Effector memory CD4-positive, alpha-beta T cell (primary cell): ENCODE data around the gene CCL24.

Experiments
- DNase-seq, 3 donors: peaks; one replicate each; pipeline ENCODE4 v3.0.0-alpha.2; 2020
- H3K27ac ChIP-seq: 2 replicates; pipeline ENCODE4 v1.7.0; 2013; ENCODE audit warnings: mild to moderate bottlenecking, low read length, moderate library complexity; ENCODE audit not compliant: insufficient read depth, poor library complexity, severe bottlenecking
- H3K27me3 ChIP-seq: replicated peaks from 2 replicates; pipeline ENCODE4 v1.7.0; 2013; ENCODE audit warnings: mild to moderate bottlenecking, low read length; ENCODE audit not compliant: insufficient read depth, control insufficient read depth, poor library complexity, severe bottlenecking
- H3K36me3 ChIP-seq: 2 replicates; pipeline ENCODE4 v1.7.0; 2013; ENCODE audit warnings: mild to moderate bottlenecking, low read length, moderate library complexity; ENCODE audit not compliant: control insufficient read depth, insufficient read depth
- H3K4me1 ChIP-seq: 2 replicates; pipeline ENCODE4 v1.7.0; 2013; ENCODE audit warnings: low read length, mild to moderate bottlenecking; ENCODE audit not compliant: control insufficient read depth, insufficient read depth, poor library complexity, severe bottlenecking
- H3K4me3 ChIP-seq: 2 replicates; pipeline ENCODE4 v1.7.0; 2013; ENCODE audit warnings: low read length, low read depth, mild to moderate bottlenecking; ENCODE audit not compliant: insufficient read depth, poor library complexity, severe bottlenecking
- H3K9me3 ChIP-seq: 2 replicates; pipeline ENCODE4 v1.7.0; 2013; ENCODE audit warnings: mild to moderate bottlenecking, low read length, moderate library complexity; ENCODE audit not compliant: control insufficient read depth

Gene CCL24

GRCh38 chr7:75808106-75808505, 5.5 kb downstream of the CCL24 start:
- no peaks in the 10 kb centered on the region for H3K4me1 ChIP-seq
- no peak for DNase-seq
- H3K27me3 ChIP-seq, result no peaks in the 10 kb centered on the region
- no peaks in the 10 kb centered on the region for H3K36me3 ChIP-seq
- peaks cover 8% of the 10 kb centered on the region for H3K9me3 ChIP-seq
- H3K27ac ChIP-seq, result no peak overlapping the region
- H3K4me3 ChIP-seq, result no peak overlapping the region

- Histone ChIP-seq H3K36me3 (no peaks in the 10 kb centered on the region), H3K9me3 (peaks cover 8% of the 10 kb centered on the region), H3K27ac (no peak overlapping the region), H3K4me1 (no peaks in the 10 kb centered on the region), H3K4me3 (no peak overlapping the region), H3K27me3 (no peaks in the 10 kb centered on the region)
- no peak for DNase-seq
Observed at GRCh38 chr7:75807452-75807851, 6.2 kb downstream of the CCL24 start.

DNA sequence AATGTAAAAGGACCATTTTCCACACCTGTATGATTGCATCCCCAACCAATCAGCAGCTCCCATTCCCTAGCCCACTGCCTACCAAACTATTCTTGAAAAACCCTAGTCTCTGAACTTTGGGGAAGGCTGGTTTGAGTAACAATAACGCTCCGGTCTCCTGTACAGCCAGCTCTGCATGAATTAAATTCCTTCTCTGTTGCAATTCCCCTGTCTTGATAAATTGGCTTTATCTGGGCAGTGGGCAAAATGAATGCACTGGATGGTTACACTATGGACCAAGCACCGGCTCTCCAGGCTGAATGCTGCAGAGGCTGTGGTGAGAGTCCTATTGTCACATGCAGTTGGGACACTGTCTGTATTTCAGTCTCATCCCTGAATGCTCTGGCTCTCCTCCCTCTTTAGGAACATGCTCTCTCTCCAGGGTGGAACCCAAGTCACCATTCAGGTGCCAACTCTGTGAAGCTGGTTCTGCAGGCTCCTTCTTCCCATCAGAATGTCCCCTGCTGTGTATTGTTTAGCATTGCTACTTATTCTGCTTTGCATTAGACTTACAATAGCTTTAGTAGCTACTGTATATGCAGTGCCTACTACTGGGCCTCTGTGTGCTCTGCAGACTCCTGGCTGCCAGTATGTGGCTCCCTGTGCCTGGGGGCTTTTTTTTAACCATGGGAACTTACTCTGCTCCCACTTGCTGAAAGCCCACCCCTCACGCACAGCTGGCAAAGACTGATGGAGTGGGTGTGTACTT, 6.9 kb downstream of the CCL24 start:
- Histone ChIP-seq H3K27me3 (no peaks in the 10 kb centered on the region), H3K4me3 (no peak overlapping the region), H3K9me3 (peaks cover 8% of the 10 kb centered on the region), H3K27ac (no peak overlapping the region), H3K36me3 (no peaks in the 10 kb centered on the region), H3K4me1 (no peaks in the 10 kb centered on the region)
- DNase-seq, result no peak

DNA sequence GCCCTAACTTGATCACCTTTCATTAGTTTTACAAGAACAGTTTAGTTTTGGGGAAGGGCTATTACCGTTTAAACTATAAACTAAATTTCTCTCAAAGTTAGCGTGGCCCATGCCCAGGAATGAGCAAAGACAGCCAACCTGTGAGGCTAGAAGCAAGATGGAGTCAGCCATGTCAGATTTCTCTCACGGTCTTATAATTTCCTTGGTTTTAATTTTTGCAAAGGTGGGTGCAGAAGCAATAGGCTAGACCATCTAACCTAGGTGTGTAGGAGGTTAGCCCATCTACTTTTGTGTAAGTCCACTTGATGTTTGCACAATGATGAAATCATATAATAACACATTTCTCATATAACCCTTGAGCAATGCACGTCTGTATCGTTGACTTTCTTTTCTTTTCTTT, 8.9 kb downstream of the CCL24 start:
- H3K4me3 ChIP-seq, result no peak overlapping the region
- H3K27ac ChIP-seq, result no peak overlapping the region
- peaks cover 8% of the 10 kb centered on the region for H3K9me3 ChIP-seq
- H3K4me1 ChIP-seq, result no peaks in the 10 kb centered on the region
- no peak for DNase-seq
- no peaks in the 10 kb centered on the region for H3K36me3 ChIP-seq
- no peaks in the 10 kb centered on the region for H3K27me3 ChIP-seq

GRCh38 chr7:75804004-75804403, 9.6 kb downstream of the CCL24 start:
- Histone ChIP-seq H3K27ac (no peak overlapping the region), H3K9me3 (peaks cover 8% of the 10 kb centered on the region), H3K36me3 (no peaks in the 10 kb centered on the region), H3K4me3 (no peak overlapping the region), H3K4me1 (no peaks in the 10 kb centered on the region), H3K27me3 (no peaks in the 10 kb centered on the region)
- no peak for DNase-seq

GRCh38 chr7:75802552-75802821, 11.1 kb downstream of the CCL24 start:
- no peak for DNase-seq
- Histone ChIP-seq H3K4me1 (no peaks in the 10 kb centered on the region), H3K36me3 (no peaks in the 10 kb centered on the region), H3K27ac (no peak overlapping the region), H3K27me3 (no peaks in the 10 kb centered on the region), H3K4me3 (no peak overlapping the region), H3K9me3 (peaks cover 8% of the 10 kb centered on the region)

DNA sequence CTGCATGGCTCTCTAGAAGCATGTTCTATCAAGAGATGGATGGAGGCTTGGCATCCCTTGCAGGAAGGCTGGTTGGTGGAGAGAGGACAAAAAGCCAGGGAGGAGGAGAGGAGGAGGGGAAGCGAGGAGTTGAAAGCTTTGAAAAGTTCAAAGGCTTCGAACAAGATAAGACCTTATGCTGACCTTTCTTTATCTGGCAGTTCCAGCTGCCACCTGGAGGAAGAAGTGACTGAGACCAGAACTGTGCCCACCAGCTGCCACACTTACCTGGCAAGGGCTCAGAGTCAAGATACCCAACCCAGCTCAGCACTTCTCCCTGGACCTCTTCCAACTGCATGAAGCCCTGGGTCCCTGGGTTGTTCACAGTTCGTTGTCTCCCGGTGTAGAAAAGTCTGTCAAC, 14.8 kb downstream of the CCL24 start:
- Histone ChIP-seq H3K36me3 (no peaks in the 10 kb centered on the region), H3K9me3 (no peaks in the 10 kb centered on the region), H3K4me3 (no peak overlapping the region), H3K4me1 (no peaks in the 10 kb centered on the region), H3K27me3 (no peaks in the 10 kb centered on the region), H3K27ac (no peak overlapping the region)
- DNase-seq, result no peak

GRCh38 chr7:75796420-75796819, 17.2 kb downstream of the CCL24 start:
- Histone ChIP-seq H3K36me3 (no peaks in the 10 kb centered on the region), H3K4me1 (no peaks in the 10 kb centered on the region), H3K9me3 (no peaks in the 10 kb centered on the region), H3K27me3 (no peaks in the 10 kb centered on the region), H3K4me3 (no peak overlapping the region), H3K27ac (no peak overlapping the region)
- no peak for DNase-seq

GRCh38 chr7:75795831-75796285, 17.7 kb downstream of the CCL24 start:
- no peaks in the 10 kb centered on the region for H3K27me3 ChIP-seq
- no peaks in the 10 kb centered on the region for H3K36me3 ChIP-seq
- no peak overlapping the region for H3K27ac ChIP-seq
- H3K4me1 ChIP-seq, result no peaks in the 10 kb centered on the region
- DNase-seq, result no peak
- no peaks in the 10 kb centered on the region for H3K9me3 ChIP-seq
- H3K4me3 ChIP-seq, result no peak overlapping the region

DNA sequence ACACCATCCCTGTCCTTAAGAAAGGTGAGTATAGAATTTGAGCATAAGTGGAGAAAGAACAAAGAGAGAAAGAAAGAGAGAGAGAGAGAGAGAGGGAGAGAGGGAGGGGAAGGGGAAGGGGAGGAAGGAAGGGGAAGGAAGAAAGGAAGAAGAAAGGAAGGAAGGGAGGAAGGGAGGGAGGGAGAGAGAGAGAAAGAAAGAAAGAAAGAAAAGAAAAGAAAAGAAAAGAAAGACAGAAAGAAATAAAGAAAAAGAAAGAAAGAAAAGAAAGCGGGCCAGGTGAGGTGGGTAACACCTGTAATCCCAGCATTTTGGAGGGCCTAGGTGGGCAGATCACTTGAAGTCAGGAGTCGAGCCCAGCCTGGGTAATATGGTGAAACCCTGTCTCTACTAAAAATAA, 19.9 kb downstream of the CCL24 start:
- no peak for DNase-seq
- H3K36me3 ChIP-seq, result no peaks in the 10 kb centered on the region
- no peak overlapping the region for H3K27ac ChIP-seq
- H3K9me3 ChIP-seq, result no peaks in the 10 kb centered on the region
- H3K4me1 ChIP-seq, result no peaks in the 10 kb centered on the region
- H3K4me3 ChIP-seq, result no peak overlapping the region
- H3K27me3 ChIP-seq, result no peaks in the 10 kb centered on the region
